ENCODE results near the gene ARHGEF18. TPM values are rescaled to one million over a fixed set of nuclear protein-coding genes. Genes with fewer than 3 reads are reported as not detected.

ARHGEF18 gene
- total and polyA plus RNA-seq, 2 experiments from 2014 or later = 12.8 to 47.6 TPM

GRCh38 chr19:7326105-7326877 lies 22.4 kb upstream of the ARHGEF18 start:
- ATAC-seq = peak; percentile 92
- H3K36me3 Mint-ChIP-seq (ENCODE audit: low read depth) = 0 out of 3 replicates have a peak, but pooled peaks cover 3% of the 10 kb centered on the region
- Histone ChIP-seq H4K20me1 (replicated peaks; ENCODE audit: insufficient read depth) (no peaks in the 10 kb centered on the region), H3F3A (replicated peaks; ENCODE audit: low read depth) (no peaks in the 10 kb centered on the region), H2AFZ (no peak overlapping the region), H3K36me3 (ENCODE audit: insufficient read depth) (no peaks in the 10 kb centered on the region), H3K4me2 (no peak overlapping the region), H3K4me1 (ENCODE audit: insufficient read depth) (no peaks in the 10 kb centered on the region), H3K27me3 (ENCODE audit: insufficient read depth) (no peaks in the 10 kb centered on the region), H3K79me2 (replicated peaks; ENCODE audit: insufficient read depth) (no peaks in the 10 kb centered on the region), H3K27ac (ENCODE audit: low read depth) (no peak overlapping the region), H3K9me2 (ENCODE audit: insufficient read depth) (no peaks in the 10 kb centered on the region; the same call in 1 of the 2 replicates), H3K4me3 (no peak overlapping the region)
- no peaks in the 10 kb centered on the region for H3K4me1 Mint-ChIP-seq
- peaks cover 17% of the 10 kb centered on the region for H3K9me3 Mint-ChIP-seq
- TF ChIP-seq CREB1 (CRISPR knock-in tag; IDR thresholded peaks at IDR 0.05; ENCODE audit: low read depth) (no peak), CTCF (conservative IDR thresholded peaks at IDR 0.05; ENCODE audit: low read depth in 2 of 2) (peak; percentile 82 to 91), EZH2 (IDR thresholded peaks at IDR 0.05; ENCODE audit: low read depth, unreplicated experiment) (no peak), ZNF331 (CRISPR knock-in tag; IDR thresholded peaks at IDR 0.05; ENCODE audit: low read depth) (no peak)
- no peaks in the 10 kb centered on the region for H3K27me3 Mint-ChIP-seq (ENCODE audit: insufficient read depth, low read depth, poor library complexity)
- no peak overlapping the region for H3K27ac Mint-ChIP-seq
- peak; percentile 93 for DNase-seq (ENCODE audit: low spot score)
- no peak overlapping the region for H3K4me3 Mint-ChIP-seq

GRCh38 chr19:7327802-7328201 lies 20.9 kb upstream of the ARHGEF18 start:
- Histone ChIP-seq H4K20me1 (replicated peaks; ENCODE audit: insufficient read depth) (no peaks in the 10 kb centered on the region), H3F3A (replicated peaks; ENCODE audit: low read depth) (no peaks in the 10 kb centered on the region), H3K27me3 (ENCODE audit: insufficient read depth) (no peaks in the 10 kb centered on the region), H3K9me2 (ENCODE audit: insufficient read depth) (no peaks in the 10 kb centered on the region; the same call in none of the 2 replicates), H3K4me1 (ENCODE audit: insufficient read depth) (no peaks in the 10 kb centered on the region), H3K27ac (ENCODE audit: low read depth) (no peak overlapping the region), H3K79me2 (replicated peaks; ENCODE audit: insufficient read depth) (no peaks in the 10 kb centered on the region), H3K4me3 (no peak overlapping the region), H2AFZ (no peak overlapping the region), H3K36me3 (ENCODE audit: insufficient read depth) (no peaks in the 10 kb centered on the region), H3K4me2 (no peak overlapping the region)
- no peaks in the 10 kb centered on the region for H3K4me1 Mint-ChIP-seq
- no peak for ATAC-seq
- H3K9me3 Mint-ChIP-seq = peaks cover 17% of the 10 kb centered on the region
- no peak overlapping the region for H3K27ac Mint-ChIP-seq
- DNase-seq (ENCODE audit: low spot score) = no peak
- H3K36me3 Mint-ChIP-seq (ENCODE audit: low read depth) = 0 out of 3 replicates have a peak, but pooled peaks cover 3% of the 10 kb centered on the region
- no peak overlapping the region for H3K4me3 Mint-ChIP-seq
- H3K27me3 Mint-ChIP-seq (ENCODE audit: insufficient read depth, low read depth, poor library complexity) = no peaks in the 10 kb centered on the region
- TF ChIP-seq CTCF (conservative IDR thresholded peaks at IDR 0.05; ENCODE audit: low read depth in 2 of 2) (no peak), EZH2 (IDR thresholded peaks at IDR 0.05; ENCODE audit: low read depth, unreplicated experiment) (no peak), STAT1 (IDR thresholded peaks at IDR 0.05; ENCODE audit: unreplicated experiment) (no peak), ZNF462 (CRISPR knock-in tag; IDR thresholded peaks at IDR 0.05) (no peak), NANOG (IDR thresholded peaks at IDR 0.05; ENCODE audit: borderline replicate concordance) (no peak), POLR2AphosphoS5 (IDR thresholded peaks at IDR 0.05; ENCODE audit: low read depth) (no peak), ETS1 (IDR thresholded peaks at IDR 0.05) (no peak)
